PC-3 (cell line): ENCODE measurements around the gene EYS. TPM values are rescaled to one million over a fixed set of nuclear protein-coding genes. Genes with fewer than 3 reads are reported as not detected.
"Not testable (repeated sequence)": the region's sequence is repeated elsewhere in the genome, so short reads cannot be mapped to it uniquely, and the experiment has no call there.

Experiments
- ATAC-seq: fragments of 200-7000 bp; cut with Tn5 transposase; 2 replicates; pipeline ENCODE4 v1.9.1; 2020; ENCODE audit warnings: mild to moderate bottlenecking, moderate library complexity
- BruUV-seq: library from RNA; stranded (reverse); fragments of 400-500 nt; replicated peaks from 2 replicates; lab custom pipeline; 2021; lab: Mats Ljungman, UMichigan
- CTCF ChIA-PET: fragments of 300-600 bp; sonication (Branson Sonifier 250); formaldehyde crosslinking; loops from one replicate; lab custom pipeline; 2022; ENCODE audit warnings: antibody characterized with exemption; lab: Charles Lee
- POLR2A ChIA-PET: fragments of 300-600 bp; sonication (Branson Sonifier 250); formaldehyde crosslinking; loops from one replicate; lab custom pipeline; 2022; ENCODE audit warnings: antibody characterized with exemption; ENCODE audit not compliant: unreplicated experiment; lab: Charles Lee
- DNase-seq: peaks from one replicate; pipeline ENCODE4 v3.0.0-alpha.2; 2015
- H2AFZ ChIP-seq: fragments of 300-600 bp; sonication (generic); 2 replicates; pipeline ENCODE4 v1.6.0; 2016; ENCODE audit warnings: antibody characterized with exemption, low read length
- H3F3A ChIP-seq: fragments of 300-600 bp; sonication (generic); one replicate; pipeline ENCODE4 v1.6.0; 2017; ENCODE audit warnings: antibody characterized with exemption, low read length, control low read depth, mild to moderate bottlenecking; ENCODE audit not compliant: unreplicated experiment
- H3K27ac ChIP-seq: fragments of 300-600 bp; sonication (generic); 2 replicates; pipeline ENCODE4 v1.5.1; 2016; ENCODE audit warnings: mild to moderate bottlenecking, low read length
- H3K27me3 ChIP-seq: fragments of 300-600 bp; sonication (generic); 2 replicates; pipeline ENCODE4 v1.6.1; 2016; ENCODE audit warnings: low read length, mixed read lengths
- H3K36me3 ChIP-seq: fragments of 300-600 bp; sonication (generic); 2 replicates; pipeline ENCODE4 v1.6.1; 2016; ENCODE audit warnings: low read depth, mixed run types, low read length, mixed read lengths
- H3K4me1 ChIP-seq: fragments of 300-600 bp; sonication (generic); 2 replicates; pipeline ENCODE4 v1.5.1; 2016; ENCODE audit warnings: low read length; ENCODE audit not compliant: insufficient read depth
- H3K4me2 ChIP-seq: fragments of 300-600 bp; sonication (generic); 2 replicates; pipeline ENCODE4 v1.6.0; 2016; ENCODE audit warnings: low read length
- H3K4me3 ChIP-seq: fragments of 300-600 bp; sonication (generic); 2 replicates; pipeline ENCODE4 v1.5.1; 2016; ENCODE audit warnings: mild to moderate bottlenecking, low read length, mixed read lengths
- H3K79me2 ChIP-seq: fragments of 300-600 bp; sonication (generic); 2 replicates; pipeline ENCODE4 v1.6.1; 2017; ENCODE audit warnings: low read length, mixed read lengths
- H3K9ac ChIP-seq: fragments of 300-600 bp; sonication (generic); 2 replicates; pipeline ENCODE4 v1.6.0; 2016; ENCODE audit warnings: mild to moderate bottlenecking, low read length
- H3K9me2 ChIP-seq: fragments of 300-600 bp; sonication (generic); replicated peaks from 2 replicates; pipeline ENCODE4 v1.6.1; 2016; ENCODE audit warnings: mixed run types, low read length, mixed read lengths
- H3K9me3 ChIP-seq: fragments of 300-600 bp; sonication (generic); 2 replicates; pipeline ENCODE4 v1.6.1; 2016; ENCODE audit warnings: low read length, mixed read lengths
- H4K20me1 ChIP-seq: fragments of 300-600 bp; sonication (generic); 2 replicates; pipeline ENCODE4 v1.6.1; 2016; ENCODE audit warnings: low read length, mixed read lengths
- CTCF ChIP-seq: fragments of 300-600 bp; sonication (generic); conservative IDR thresholded peaks from 2 replicates; pipeline ENCODE4 v1.5.1; 2017; ENCODE audit warnings: antibody characterized with exemption, low read depth, mild to moderate bottlenecking, low read length
- EZH2 ChIP-seq: fragments of 300-600 bp; sonication (generic); IDR thresholded peaks from one replicate; pipeline ENCODE4 v1.6.1; 2017; ENCODE audit warnings: antibody characterized with exemption, mild to moderate bottlenecking, low read length; ENCODE audit not compliant: unreplicated experiment
- EZH2phosphoT487 ChIP-seq: fragments of 300-600 bp; sonication (generic); IDR thresholded peaks from 2 replicates; pipeline ENCODE4 v1.6.1; 2018; ENCODE audit warnings: mild to moderate bottlenecking, antibody characterized with exemption, low read length, borderline replicate concordance
- intact Hi-C: fragments of 100-400 bp; cut with micrococcal nuclease; formaldehyde crosslinking; loops from 2 replicates; pipeline ENCODE4 v1.9.0; 2023
- total RNA-seq: library from RNA; depleted of rRNA; stranded (reverse); fragments of >200 nt; gene quantifications from 2 replicates; pipeline ENCODE4 v1.2.3, GENCODE V29; 2014

Gene EYS
- total RNA-seq, 1 experiment from 2014 or later: 0.07 TPM

GRCh38 chr6:63964366-63964765 is 1742.7 kb downstream of the EYS start:
- H3K9ac ChIP-seq: no peak overlapping the region
- no peak overlapping the region for H3K27ac ChIP-seq
- no peaks in the 10 kb centered on the region for H3K79me2 ChIP-seq
- no peaks in the 10 kb centered on the region for H3K27me3 ChIP-seq
- intact Hi-C loops: no loop called here
- ChIA-PET POLR2A (no interaction called here), CTCF (no interaction called here)
- BruUV-seq: no TSS peak
- no peaks in the 10 kb centered on the region for H4K20me1 ChIP-seq
- H3K4me2 ChIP-seq: no peak overlapping the region
- H3K9me2 ChIP-seq: no peaks in the 10 kb centered on the region
- H3K4me1 ChIP-seq: no peaks in the 10 kb centered on the region
- H3F3A ChIP-seq: no peaks in the 10 kb centered on the region
- no peak for TF ChIP-seq CTCF
- ATAC-seq (no peak), DNase-seq (no peak)
- H3K36me3 ChIP-seq: no peaks in the 10 kb centered on the region
- H3K4me3 ChIP-seq: no peak overlapping the region
- no peaks in the 10 kb centered on the region for H3K9me3 ChIP-seq
- no peak overlapping the region for H2AFZ ChIP-seq

GRCh38 chr6:63963769-63964315 is 1743.2 kb downstream of the EYS start:
- CTCF ChIA-PET: no interaction called here
- peak; percentile 12 for DNase-seq

GRCh38 chr6:63953336-63954021 is 1753.5 kb downstream of the EYS start:
- H2AFZ ChIP-seq, H3K9me2 ChIP-seq, H3K79me2 ChIP-seq, CTCF ChIA-PET, H3K4me3 ChIP-seq, H3K27ac ChIP-seq, H3K4me2 ChIP-seq, H3K9ac ChIP-seq, POLR2A ChIA-PET, ATAC-seq, BruUV-seq, H3K27me3 ChIP-seq, DNase-seq, H3K9me3 ChIP-seq, H4K20me1 ChIP-seq, H3K36me3 ChIP-seq, H3K4me1 ChIP-seq, H3F3A ChIP-seq, intact Hi-C loops: not testable (repeated sequence)

More at GRCh38 chr6:63963769-63964315, 1743.2 kb downstream of the EYS start:
- no peaks in the 10 kb centered on the region for H3K9me3 ChIP-seq
- no peaks in the 10 kb centered on the region for H3K27me3 ChIP-seq
- no peaks in the 10 kb centered on the region for H4K20me1 ChIP-seq
- H3K4me1 ChIP-seq: no peaks in the 10 kb centered on the region
- no peak overlapping the region for H3K4me3 ChIP-seq
- no peaks in the 10 kb centered on the region for H3F3A ChIP-seq
- no peaks in the 10 kb centered on the region for H3K79me2 ChIP-seq
- ATAC-seq: peak; percentile 35; the same call in 1 of the 2 replicates
- BruUV-seq: no TSS peak
- no peak overlapping the region for H3K9ac ChIP-seq
- H3K4me2 ChIP-seq: no peak overlapping the region
- POLR2A ChIA-PET: no interaction called here
- no peak overlapping the region for H2AFZ ChIP-seq
- H3K36me3 ChIP-seq: no peaks in the 10 kb centered on the region
- TF ChIP-seq EZH2 (no peak), CTCF (peak; percentile 32; the same call in 1 of the 2 replicates), EZH2phosphoT487 (no peak)
- no peak overlapping the region for H3K27ac ChIP-seq
- H3K9me2 ChIP-seq: no peaks in the 10 kb centered on the region
- intact Hi-C loops: no loop called here
